GM21447 (cell line): ENCODE measurements around the gene CAPN5.

Experiments used
- ATAC-seq: cut with Tn5 transposase; IDR thresholded peaks from one replicate; pipeline ENCODE4 v1.9.1; 2021; ENCODE audit not compliant: unreplicated experiment

The CAPN5 gene

DNA sequence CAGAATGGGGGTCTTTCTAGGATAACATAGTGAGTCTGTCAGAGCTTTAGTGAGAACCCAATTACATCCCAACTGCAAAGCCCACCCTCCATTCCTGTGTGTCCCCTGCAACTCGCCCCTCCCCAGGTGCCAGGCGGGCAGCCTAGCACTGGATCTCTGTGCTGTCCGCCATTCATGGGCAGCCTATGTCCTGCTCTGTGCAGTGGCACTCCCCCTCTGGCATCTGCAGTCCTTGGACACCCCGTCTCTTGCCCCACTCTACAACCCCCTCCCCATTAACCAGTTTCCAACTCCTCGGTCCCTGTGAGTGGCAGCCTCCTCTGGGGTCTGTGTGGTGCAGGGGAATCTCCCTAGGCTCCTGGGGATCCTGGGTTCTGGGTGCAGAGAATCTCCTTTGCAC is 98.3 kb downstream of the CAPN5 start:
- ATAC-seq = no peak

DNA sequence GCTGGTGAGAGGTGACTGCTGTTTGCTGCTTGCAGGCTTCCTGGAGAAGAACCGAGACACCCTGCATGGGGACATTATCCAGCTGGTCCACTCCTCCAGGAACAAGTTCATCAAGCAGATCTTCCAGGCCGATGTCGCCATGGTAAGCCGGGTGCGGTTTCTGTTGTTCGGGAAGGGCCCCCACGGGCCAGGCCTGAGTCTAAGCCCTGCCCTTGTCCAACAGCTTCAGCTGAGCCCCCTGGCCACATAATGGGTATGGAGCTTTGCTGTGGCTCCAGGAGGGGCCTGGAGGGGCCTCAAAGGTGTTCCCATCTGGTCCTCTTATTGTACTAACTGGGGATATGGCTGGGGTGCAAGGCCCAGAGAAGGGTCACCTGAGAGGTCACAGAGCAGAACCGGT is 99.2 kb downstream of the CAPN5 start:
- ATAC-seq = no peak

DNA sequence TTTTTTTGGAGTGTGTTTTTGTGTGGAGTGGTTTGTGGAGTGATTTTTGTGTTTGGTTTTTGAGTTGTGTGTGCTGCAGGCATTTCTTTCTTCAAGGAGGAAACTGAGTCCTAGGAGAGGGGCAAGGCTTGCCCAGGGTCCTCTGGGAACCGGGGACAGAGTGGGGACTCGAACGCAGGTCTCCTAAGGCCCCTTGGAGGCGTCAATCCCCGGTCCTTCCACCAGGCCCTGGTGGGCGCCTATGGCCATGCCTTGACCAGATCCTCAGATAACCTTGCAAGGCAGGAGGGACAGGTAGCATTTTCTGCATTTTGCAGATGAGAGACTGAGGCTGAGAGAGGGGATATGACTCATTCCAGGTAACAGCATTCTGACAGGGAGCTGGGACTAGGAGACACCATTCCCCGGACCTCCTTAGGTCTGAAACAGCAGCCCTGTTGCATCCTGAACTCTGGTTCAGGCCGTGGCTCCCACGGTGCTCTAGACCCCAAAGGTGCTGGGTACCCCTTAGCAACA is 100.4 kb downstream of the CAPN5 start:
- no peak for ATAC-seq

DNA sequence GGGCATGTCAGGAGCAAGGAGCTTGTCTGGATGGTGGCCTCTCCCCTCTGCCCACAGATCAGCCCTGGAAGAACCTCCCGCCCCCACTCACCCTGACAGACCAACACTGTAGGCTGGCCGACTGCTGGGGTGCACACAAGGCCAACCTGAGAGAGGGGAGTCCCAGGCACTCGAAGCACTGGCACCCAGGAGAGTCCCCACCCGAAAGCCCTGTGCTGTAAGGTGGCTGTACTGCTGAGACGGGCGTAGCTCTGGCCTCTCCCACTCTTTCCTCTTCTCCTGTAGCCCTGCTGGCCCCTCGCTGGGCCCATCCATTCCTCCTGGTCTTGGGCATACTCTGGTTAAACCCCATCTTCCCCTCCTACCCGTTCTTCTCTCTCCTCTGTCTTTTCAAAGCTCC is 101.0 kb downstream of the CAPN5 start:
- no peak for ATAC-seq

GRCh38 chr11:77170107-77170506 is 103.3 kb downstream of the CAPN5 start:
- ATAC-seq = no peak

- no peak for ATAC-seq
Measured at GRCh38 chr11:77171254-77171653, 104.5 kb downstream of the CAPN5 start.

GRCh38 chr11:77171885-77172665 is 105.3 kb downstream of the CAPN5 start:
- ATAC-seq = no peak

DNA sequence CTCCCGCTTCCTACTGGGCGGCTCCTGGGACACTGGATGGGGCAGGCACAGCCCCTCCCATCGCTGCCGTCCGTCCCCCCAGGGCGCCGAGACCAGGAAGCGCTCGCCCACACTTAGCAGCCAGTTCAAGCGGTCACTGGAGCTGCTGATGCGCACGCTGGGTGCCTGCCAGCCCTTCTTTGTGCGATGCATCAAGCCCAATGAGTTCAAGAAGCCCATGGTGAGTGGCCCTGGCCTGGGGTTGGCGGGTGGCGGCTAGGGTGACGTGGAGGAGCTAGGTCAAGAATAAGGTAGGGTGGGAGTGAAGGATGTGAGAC is 105.9 kb downstream of the CAPN5 start:
- no peak for ATAC-seq

GRCh38 chr11:77173494-77173893 is 106.7 kb downstream of the CAPN5 start:
- ATAC-seq = no peak

GRCh38 chr11:77174559-77174958 is 107.8 kb downstream of the CAPN5 start:
- ATAC-seq = no peak

DNA sequence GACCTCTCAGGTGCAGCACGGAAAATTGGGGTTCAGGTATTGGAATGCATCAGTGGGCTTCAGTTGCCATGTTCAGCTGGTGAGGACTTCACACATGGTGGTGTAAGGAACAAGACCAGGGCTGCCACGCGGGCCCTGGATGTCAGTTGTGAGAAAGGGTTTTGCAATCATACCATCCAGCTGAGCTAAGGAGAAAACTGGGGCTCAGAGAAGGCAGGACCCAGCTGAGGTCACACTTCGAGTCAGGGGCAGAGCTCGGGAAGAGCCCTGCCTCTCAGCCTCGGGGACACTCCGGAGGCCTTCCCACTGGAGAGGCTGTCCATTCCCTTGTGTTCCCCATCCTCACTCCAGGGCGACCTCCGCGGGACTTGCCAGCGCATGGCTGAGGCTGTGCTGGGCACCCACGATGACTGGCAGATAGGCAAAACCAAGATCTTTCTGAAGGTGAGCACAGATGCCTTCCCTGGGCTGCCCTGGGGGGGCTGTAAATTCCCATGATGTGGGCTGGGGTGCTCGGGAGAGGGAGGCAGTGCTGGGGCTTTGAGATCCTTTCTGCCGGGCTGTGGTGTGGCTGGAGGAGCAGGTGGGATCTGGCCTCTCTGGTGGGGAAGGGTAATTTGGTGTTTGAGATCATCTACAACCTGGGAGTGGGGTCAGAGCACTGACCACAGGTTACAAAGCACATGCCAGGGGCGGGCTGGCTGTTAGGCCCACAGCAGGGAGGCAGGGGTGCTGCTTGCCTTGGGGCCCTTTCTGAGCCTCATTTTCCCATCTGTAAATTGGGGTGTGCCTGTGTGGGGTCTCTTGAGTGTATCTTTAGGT is 108.5 kb downstream of the CAPN5 start:
- no peak for ATAC-seq
